Mononuclear cell (primary cell): ENCODE results near the gene GMPR. TPM values are rescaled to one million over a fixed set of nuclear protein-coding genes. Genes with fewer than 3 reads are reported as not detected.
A peak's percentile ranks its signal among the peaks of the same experiment; 100 is the strongest.

Experiments
- H3K27me3 ChIP-seq: 2 replicates; pipeline ENCODE4 v1.6.0; 2011; ENCODE audit warnings: low read length, control low read depth; ENCODE audit not compliant: insufficient read depth
- H3K4me1 ChIP-seq: 2 replicates; pipeline ENCODE4 v1.5.1; 2011; ENCODE audit warnings: mild to moderate bottlenecking, low read length, control low read depth; ENCODE audit not compliant: insufficient read depth
- H3K4me3 ChIP-seq: 2 replicates; pipeline ENCODE4 v1.5.1; 2011; ENCODE audit warnings: mild to moderate bottlenecking, low read length, moderate library complexity
- H3K9me3 ChIP-seq: 2 replicates; pipeline ENCODE4 v1.5.1; 2011; ENCODE audit warnings: low read depth, mild to moderate bottlenecking, control low read depth, low read length
- total RNA-seq: library from RNA; depleted of rRNA; stranded (reverse); fragments of >200 nt; gene quantifications from one replicate; pipeline ENCODE4 v1.2.3, GENCODE V29; 2012

The GMPR gene
- total RNA-seq, 1 donor, result 6.2 TPM

DNA sequence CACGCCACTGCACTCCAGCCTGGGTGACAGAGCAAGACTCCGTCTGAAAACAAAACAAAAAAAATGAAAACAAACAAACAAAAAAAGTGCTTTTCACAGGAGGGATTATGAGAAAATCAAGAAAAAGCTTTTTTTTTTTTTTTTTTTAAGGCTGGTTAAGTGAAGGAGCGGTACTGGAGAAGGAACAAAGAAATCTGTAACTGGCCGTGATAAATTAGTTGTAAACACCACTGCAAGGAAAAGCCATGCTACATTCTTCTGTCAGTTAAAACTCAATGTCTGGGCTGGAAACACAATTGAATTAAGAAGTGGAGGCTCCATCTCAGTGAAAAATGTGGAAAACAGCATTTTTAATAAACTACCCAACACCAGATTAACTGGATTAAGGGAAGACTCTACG, 6.3 kb upstream of the GMPR start:
- Histone ChIP-seq H3K4me3 (no peak overlapping the region), H3K27me3 (peaks cover 3% of the 10 kb centered on the region), H3K9me3 (no peaks in the 10 kb centered on the region), H3K4me1 (peaks cover 17% of the 10 kb centered on the region)

DNA sequence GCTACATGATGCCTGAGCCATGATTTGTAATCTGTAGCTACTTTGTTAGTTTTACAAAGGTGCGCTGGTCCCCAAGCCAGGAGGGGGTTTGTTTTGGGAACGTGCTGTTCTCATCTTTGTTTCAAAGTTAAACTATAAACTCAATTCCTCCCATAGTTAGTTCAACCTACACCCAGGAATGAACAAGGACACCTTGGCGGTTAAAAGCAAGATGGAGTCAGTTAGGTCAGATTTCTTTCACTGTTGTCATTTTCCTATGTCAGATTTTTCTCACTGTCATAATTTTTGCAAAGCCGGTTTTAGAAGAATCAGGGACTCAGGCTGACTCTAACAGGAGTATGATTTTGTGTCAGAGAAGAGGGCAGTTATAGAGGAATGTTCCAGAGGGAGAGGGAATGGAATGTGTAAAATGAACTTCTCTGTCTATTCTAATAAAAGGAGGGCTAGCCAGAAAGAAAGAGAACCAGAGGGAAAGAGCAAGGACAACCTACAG, 2.3 kb upstream of the GMPR start:
- Histone ChIP-seq H3K4me1 (peaks cover 38% of the 10 kb centered on the region), H3K27me3 (peaks cover 10% of the 10 kb centered on the region), H3K4me3 (no peak overlapping the region), H3K9me3 (no peaks in the 10 kb centered on the region)

DNA sequence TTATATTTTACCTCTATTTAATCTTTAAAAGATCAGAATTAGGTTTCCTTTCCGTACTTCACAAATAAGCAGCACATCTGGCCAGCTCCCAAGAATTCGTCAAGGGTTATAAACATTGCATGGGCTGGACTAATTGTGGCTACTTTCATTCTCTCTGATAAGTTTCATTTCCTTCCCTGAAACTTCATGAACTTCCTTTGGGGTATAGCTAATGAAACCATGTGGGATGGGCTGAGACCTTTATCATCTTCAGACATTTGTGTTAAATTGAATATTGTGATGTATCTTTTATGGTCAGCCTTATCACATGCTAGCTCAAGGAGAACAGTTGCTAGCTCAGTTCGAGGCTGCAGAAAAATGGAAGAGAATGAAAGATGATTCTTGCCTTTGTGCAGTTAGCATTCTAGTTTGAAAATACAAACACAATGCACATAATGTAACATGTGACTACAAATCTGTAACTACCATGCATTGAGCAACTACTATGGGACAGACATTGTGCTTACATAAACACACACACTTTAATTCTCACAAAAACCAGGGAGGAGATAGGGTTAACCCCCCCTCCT, 1.7 kb upstream of the GMPR start:
- no peaks in the 10 kb centered on the region for H3K9me3 ChIP-seq
- peaks cover 8% of the 10 kb centered on the region for H3K27me3 ChIP-seq
- H3K4me1 ChIP-seq, result peaks cover 38% of the 10 kb centered on the region
- H3K4me3 ChIP-seq, result no peak overlapping the region

- peaks cover 38% of the 10 kb centered on the region for H3K4me1 ChIP-seq
- H3K9me3 ChIP-seq, result no peaks in the 10 kb centered on the region
- H3K27me3 ChIP-seq, result peaks cover 8% of the 10 kb centered on the region
- no peak overlapping the region for H3K4me3 ChIP-seq
Measured at GRCh38 chr6:16237242-16237641, 1.1 kb upstream of the GMPR start.

- peak overlapping the region; percentile 54 for H3K4me3 ChIP-seq
- H3K27me3 ChIP-seq, result peaks cover 8% of the 10 kb centered on the region
- no peaks in the 10 kb centered on the region for H3K9me3 ChIP-seq
- peaks cover 38% of the 10 kb centered on the region for H3K4me1 ChIP-seq
Measured at GRCh38 chr6:16238963-16239797, 793 bp downstream of the GMPR start.

DNA sequence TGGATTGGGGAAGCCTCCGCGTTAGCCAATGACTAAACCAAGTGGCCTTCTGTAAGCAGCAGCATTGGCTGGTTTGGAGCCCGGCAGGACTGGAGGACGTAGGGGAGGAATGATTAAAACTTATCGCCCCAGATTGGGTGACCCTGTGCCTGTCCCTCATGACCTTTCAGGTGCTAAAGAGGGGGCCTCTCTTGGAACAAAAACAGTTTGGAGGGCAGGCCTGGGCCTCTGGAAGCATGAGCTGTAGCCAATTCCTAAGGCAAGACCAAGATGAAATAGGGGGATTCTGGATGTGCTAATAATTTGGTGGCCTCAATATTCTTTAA, 1.4 kb downstream of the GMPR start:
- no peak overlapping the region for H3K4me3 ChIP-seq

GRCh38 chr6:16240589-16241320, 2.4 kb downstream of the GMPR start:
- no peaks in the 10 kb centered on the region for H3K9me3 ChIP-seq
- H3K4me1 ChIP-seq, result peaks cover 37% of the 10 kb centered on the region
- H3K27me3 ChIP-seq, result peaks cover 8% of the 10 kb centered on the region
- no peak overlapping the region for H3K4me3 ChIP-seq

More for the DNA sequence above, 1.4 kb downstream of the GMPR start:
- Histone ChIP-seq H3K9me3 (no peaks in the 10 kb centered on the region), H3K27me3 (peaks cover 8% of the 10 kb centered on the region), H3K4me1 (peaks cover 38% of the 10 kb centered on the region)

DNA sequence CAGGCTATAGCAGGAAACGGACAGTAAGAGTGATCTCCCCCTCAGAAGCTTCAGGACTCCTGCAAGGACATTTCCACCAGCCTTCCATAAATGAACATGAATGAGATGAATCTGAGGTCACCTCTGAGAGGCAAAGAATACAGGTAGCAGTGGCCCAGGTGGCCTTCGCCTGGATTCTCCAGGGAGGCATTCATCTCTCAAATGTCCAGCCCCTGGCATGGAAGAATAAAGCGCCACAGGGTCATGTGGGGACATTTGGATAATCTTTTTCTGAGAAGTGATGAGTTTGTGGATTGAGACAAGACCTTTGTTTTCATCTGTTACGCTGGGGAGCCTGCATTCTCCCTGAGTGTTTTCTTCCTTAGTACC, 2.9 kb downstream of the GMPR start:
- Histone ChIP-seq H3K27me3 (peaks cover 8% of the 10 kb centered on the region), H3K4me3 (no peak overlapping the region), H3K9me3 (no peaks in the 10 kb centered on the region), H3K4me1 (peaks cover 32% of the 10 kb centered on the region)

DNA sequence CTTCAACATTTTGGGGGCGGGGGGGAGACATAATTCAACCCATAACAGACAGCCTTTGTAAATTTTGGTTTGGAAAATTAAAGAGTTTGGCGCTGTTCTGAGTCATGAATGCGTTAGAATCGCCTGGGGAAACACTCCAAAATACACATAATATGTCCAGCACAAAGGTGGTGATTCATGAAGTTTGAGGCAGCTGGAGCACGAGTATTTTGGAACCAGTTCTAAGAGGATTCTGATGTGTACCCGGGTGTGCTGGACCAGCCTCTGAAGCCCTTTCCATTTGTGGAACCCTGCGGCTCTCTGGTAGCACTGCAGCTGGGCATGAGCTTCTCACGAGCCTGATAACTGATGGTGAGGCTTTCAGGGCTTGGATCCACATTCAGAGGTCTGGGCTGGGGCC, 4.7 kb downstream of the GMPR start:
- Histone ChIP-seq H3K9me3 (no peaks in the 10 kb centered on the region), H3K27me3 (peaks cover 1% of the 10 kb centered on the region), H3K4me3 (no peak overlapping the region), H3K4me1 (peaks cover 15% of the 10 kb centered on the region)

DNA sequence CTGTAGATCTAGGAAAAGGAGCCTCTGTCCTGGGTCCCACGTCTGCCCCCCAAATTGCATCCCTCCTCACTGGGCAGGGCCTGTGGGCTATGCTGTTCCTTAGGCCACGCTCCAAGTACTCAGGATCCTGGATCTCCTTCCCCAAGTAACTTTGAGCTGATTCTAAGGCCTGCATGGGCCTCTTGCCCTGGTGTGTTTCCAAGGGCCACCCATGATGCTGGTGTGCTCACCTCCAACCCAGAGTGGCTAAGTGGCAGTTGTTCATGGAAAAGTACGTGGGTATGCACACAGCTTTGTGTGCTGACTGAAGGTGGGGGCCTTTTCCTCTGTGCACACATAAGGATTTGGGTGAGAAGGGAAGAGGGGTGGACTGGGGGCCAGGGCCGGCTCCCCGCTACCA, 5.3 kb downstream of the GMPR start:
- Histone ChIP-seq H3K4me3 (no peak overlapping the region), H3K27me3 (no peaks in the 10 kb centered on the region), H3K4me1 (peaks cover 13% of the 10 kb centered on the region), H3K9me3 (no peaks in the 10 kb centered on the region)

DNA sequence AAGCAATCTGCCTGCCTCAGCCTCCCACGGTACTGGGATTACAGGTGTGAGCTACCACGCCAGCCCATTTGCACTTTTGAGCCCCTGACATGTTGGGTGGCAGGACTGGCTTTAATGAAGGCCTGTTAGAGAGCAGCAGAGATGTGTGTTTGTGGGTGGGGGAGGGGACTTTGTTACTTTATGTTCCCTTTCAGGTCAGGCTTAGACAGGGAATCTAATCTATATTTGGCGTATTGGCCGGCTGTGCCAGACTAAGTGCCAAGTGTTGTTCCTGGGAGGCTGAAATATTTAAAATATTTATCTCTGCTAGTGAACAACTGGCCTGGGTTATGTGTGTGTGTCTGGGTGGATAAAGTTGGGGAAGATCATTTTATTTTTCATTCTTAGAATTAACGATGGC, 6.1 kb downstream of the GMPR start:
- Histone ChIP-seq H3K9me3 (no peaks in the 10 kb centered on the region), H3K4me3 (no peak overlapping the region), H3K27me3 (no peaks in the 10 kb centered on the region), H3K4me1 (peaks cover 5% of the 10 kb centered on the region)

- H3K4me1 ChIP-seq, result no peaks in the 10 kb centered on the region
- H3K4me3 ChIP-seq, result no peak overlapping the region
- no peaks in the 10 kb centered on the region for H3K27me3 ChIP-seq
- H3K9me3 ChIP-seq, result no peaks in the 10 kb centered on the region
Measured at GRCh38 chr6:16244869-16245451, 6.6 kb downstream of the GMPR start.

DNA sequence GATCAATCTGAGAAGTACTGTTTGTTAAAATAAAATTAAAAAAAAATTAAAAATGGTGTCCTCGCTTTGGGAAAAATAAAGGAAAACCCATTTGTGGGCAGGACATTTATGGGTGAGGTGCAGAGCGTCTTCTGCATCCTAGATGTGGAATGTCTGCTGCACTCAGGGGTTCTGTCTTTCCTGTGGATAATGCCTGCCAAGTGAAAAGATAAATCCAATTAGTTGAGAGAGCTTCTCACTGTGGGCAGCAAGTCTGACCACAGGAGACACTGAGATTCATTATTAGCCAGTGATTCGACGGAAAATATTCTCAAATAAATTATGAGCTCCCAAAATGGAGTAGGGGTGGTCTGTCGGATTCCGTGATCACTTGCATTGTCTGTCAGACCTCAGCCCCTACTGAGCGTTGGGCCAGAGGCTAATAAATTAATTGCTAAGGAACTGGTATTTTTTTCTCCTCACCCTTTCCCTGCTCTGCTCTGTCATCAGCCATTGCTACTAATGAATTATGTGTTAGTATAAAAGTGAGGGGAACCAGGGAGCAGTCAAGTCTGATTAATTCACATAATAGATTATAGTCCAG, 10.0 kb downstream of the GMPR start:
- Histone ChIP-seq H3K4me3 (no peak overlapping the region), H3K4me1 (no peaks in the 10 kb centered on the region), H3K9me3 (no peaks in the 10 kb centered on the region), H3K27me3 (no peaks in the 10 kb centered on the region)

GRCh38 chr6:16249971-16250370, 11.6 kb downstream of the GMPR start:
- H3K4me3 ChIP-seq, result no peak overlapping the region
- H3K4me1 ChIP-seq, result no peaks in the 10 kb centered on the region
- no peaks in the 10 kb centered on the region for H3K27me3 ChIP-seq
- no peaks in the 10 kb centered on the region for H3K9me3 ChIP-seq

DNA sequence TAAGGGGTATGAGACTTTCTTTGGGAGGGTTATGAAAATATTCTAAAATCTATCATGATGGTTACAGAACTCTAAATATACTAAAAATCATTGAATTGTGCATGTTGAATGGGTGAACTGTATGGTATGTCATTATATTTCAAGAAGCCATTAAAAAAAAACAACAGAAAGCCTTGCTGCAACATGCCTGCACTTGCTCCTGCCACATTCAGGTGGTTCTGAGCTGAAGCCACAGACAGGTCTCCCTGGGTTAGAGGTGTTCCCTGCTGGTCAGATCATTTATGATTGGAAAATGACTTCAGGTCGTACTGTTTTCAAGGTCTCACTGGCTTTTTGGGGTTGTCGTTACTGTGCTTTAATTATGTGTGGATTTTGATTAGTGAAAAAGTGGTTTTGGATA, 13.3 kb downstream of the GMPR start:
- H3K4me1 ChIP-seq, result no peaks in the 10 kb centered on the region
- no peak overlapping the region for H3K4me3 ChIP-seq
- H3K9me3 ChIP-seq, result no peaks in the 10 kb centered on the region
- no peaks in the 10 kb centered on the region for H3K27me3 ChIP-seq
